Caco-2 (cell line): ENCODE data around the gene GMNN. TPM values are rescaled to one million over a fixed set of nuclear protein-coding genes. Genes with fewer than 3 reads are reported as not detected.

ENCODE experiments used
- BruUV-seq: library from RNA; stranded (reverse); fragments of 400-500 nt; replicated peaks from 2 replicates; lab custom pipeline; 2021; lab: Mats Ljungman, UMichigan
- CTCF ChIA-PET: fragments of 300-600 bp; sonication (Branson Sonifier 250); formaldehyde crosslinking; loops from one replicate; lab custom pipeline; 2022; ENCODE audit warnings: antibody characterized with exemption; lab: Charles Lee
- POLR2A ChIA-PET: fragments of 300-600 bp; sonication (Branson Sonifier 250); formaldehyde crosslinking; loops from one replicate; lab custom pipeline; 2022; ENCODE audit warnings: antibody characterized with exemption; lab: Charles Lee
- DNase-seq, 2 experiments: peaks; one replicate each; pipeline versions ENCODE4 v3.0.0 to v3.0.0-alpha.2; 2020 to 2022
- H3K27me3 ChIP-seq: replicated peaks from 2 replicates; pipeline ENCODE4 v1.6.0; 2011; ENCODE audit warnings: low read length; ENCODE audit not compliant: control insufficient read depth, insufficient read depth
- H3K36me3 ChIP-seq: 2 replicates; pipeline ENCODE4 v1.5.1; 2011; ENCODE audit warnings: low read length; ENCODE audit not compliant: control insufficient read depth, insufficient read depth
- H3K4me1 ChIP-seq: fragments of 250-450 bp; sonication (Bioruptor Pico); 2 replicates; pipeline ENCODE4 v1.5.1; 2020; ENCODE audit warnings: mild to moderate bottlenecking
- H3K4me3 ChIP-seq: 2 replicates; pipeline ENCODE4 v1.5.1; 2011; ENCODE audit warnings: low read depth, mild to moderate bottlenecking, control low read depth, low read length
- H3K9me3 ChIP-seq: fragments of 250-450 bp; sonication (Bioruptor Pico); 2 replicates; pipeline ENCODE4 v1.5.1; 2020; ENCODE audit warnings: mild to moderate bottlenecking, moderate library complexity
- H3K27ac Mint-ChIP-seq: one replicate; pipeline ENCODE4 v1.8.0; 2022; ENCODE audit warnings: mixed read lengths; ENCODE audit not compliant: unreplicated experiment
- H3K27me3 Mint-ChIP-seq: one replicate; pipeline ENCODE4 v1.8.0; 2022; ENCODE audit warnings: mixed read lengths; ENCODE audit not compliant: insufficient read depth, unreplicated experiment
- H3K36me3 Mint-ChIP-seq: one replicate; pipeline ENCODE4 v1.8.0; 2022; ENCODE audit warnings: mild to moderate bottlenecking, mixed read lengths; ENCODE audit not compliant: insufficient read depth, unreplicated experiment
- H3K4me1 Mint-ChIP-seq: one replicate; pipeline ENCODE4 v1.8.0; 2022; ENCODE audit warnings: low read depth, mixed read lengths; ENCODE audit not compliant: unreplicated experiment
- H3K4me3 Mint-ChIP-seq: one replicate; pipeline ENCODE4 v1.8.0; 2022; ENCODE audit warnings: mild to moderate bottlenecking, moderate library complexity, mixed read lengths; ENCODE audit not compliant: unreplicated experiment
- H3K9me3 Mint-ChIP-seq: one replicate; pipeline ENCODE4 v1.8.0; 2022; ENCODE audit warnings: mixed read lengths; ENCODE audit not compliant: unreplicated experiment
- CTCF ChIP-seq, 2 experiments: fragments of 200-600 bp in 1 of 2; IDR thresholded peaks; 1 replicate in 1 of 2; 2 replicates in 1 of 2; pipeline versions ENCODE4 v1.5.1 to v1.8.0; 2011 to 2022; ENCODE audit warnings: antibody characterized with exemption in 1 of 2, control low read depth in 1 of 2, inconsistent platforms in 1 of 2, low read depth in 1 of 2, low read length in 1 of 2, mild to moderate bottlenecking in 1 of 2, moderate library complexity in 1 of 2; ENCODE audit not compliant: insufficient read depth in 1 of 2, severe bottlenecking in 1 of 2, unreplicated experiment in 1 of 2
- intact Hi-C: fragments of 100-400 bp; cut with micrococcal nuclease; formaldehyde crosslinking; loops from one replicate; pipeline ENCODE4 v1.10.0; 2022; ENCODE audit not compliant: unreplicated experiment
- total RNA-seq: library from RNA; stranded (reverse); gene quantifications from 2 replicates; pipeline ENCODE4 v1.2.3, GENCODE V29; 2022

Gene GMNN
- total RNA-seq, 1 experiment from 2014 or later: 66.5 TPM

- Mint-ChIP-seq H3K36me3 (no peaks in the 10 kb centered on the region), H3K27ac (no peak overlapping the region), H3K9me3 (no peaks in the 10 kb centered on the region), H3K27me3 (no peaks in the 10 kb centered on the region), H3K4me1 (peaks cover 6% of the 10 kb centered on the region), H3K4me3 (no peak overlapping the region)
- Histone ChIP-seq H3K4me3 (no peak overlapping the region), H3K9me3 (no peaks in the 10 kb centered on the region), H3K4me1 (peaks cover 8% of the 10 kb centered on the region; the same call in 1 of the 2 replicates), H3K36me3 (no peaks in the 10 kb centered on the region), H3K27me3 (no peaks in the 10 kb centered on the region)
- TF ChIP-seq CTCF (IDR thresholded peaks at IDR 0.05; ENCODE audit: insufficient read depth in 1 of 2, low read depth in 1 of 2, low read length in 1 of 2, severe bottlenecking in 1 of 2, unreplicated experiment in 1 of 2): no peak
- no peak for DNase-seq
- BruUV-seq: no TSS peak
- intact Hi-C loops: no loop called here
- ChIA-PET CTCF (no interaction called here), POLR2A (no interaction called here)
Measured at GRCh38 chr6:24827162-24827561, 52.4 kb downstream of the GMNN start.

- ChIA-PET CTCF (interaction anchor here (0.5 kb wide), 1 partner anchor 83 kb away, joined by 3 read pairs; no protein-coding TSS in a partner anchor), POLR2A (no interaction called here)
- no peaks in the 10 kb centered on the region for H3K36me3 ChIP-seq
Measured at GRCh38 chr6:24827970-24828369, 53.2 kb downstream of the GMNN start.

GRCh38 chr6:24829657-24830056 is 54.9 kb downstream of the GMNN start:
- TF ChIP-seq CTCF (IDR thresholded peaks at IDR 0.05; ENCODE audit: insufficient read depth in 1 of 2, low read depth in 1 of 2, low read length in 1 of 2, severe bottlenecking in 1 of 2, unreplicated experiment in 1 of 2): no peak
- no peaks in the 10 kb centered on the region for H3K9me3 ChIP-seq
- no peaks in the 10 kb centered on the region for H3K27me3 ChIP-seq
- POLR2A ChIA-PET: no interaction called here
- CTCF ChIA-PET: no interaction called here
- Mint-ChIP-seq H3K4me1 (no peaks in the 10 kb centered on the region), H3K27ac (no peak overlapping the region), H3K4me3 (no peak overlapping the region), H3K9me3 (no peaks in the 10 kb centered on the region), H3K27me3 (no peaks in the 10 kb centered on the region), H3K36me3 (no peaks in the 10 kb centered on the region)
- DNase-seq: no peak
- intact Hi-C loops: no loop called here
- no peaks in the 10 kb centered on the region for H3K36me3 ChIP-seq
- H3K4me3 ChIP-seq: no peak overlapping the region
- no TSS peak for BruUV-seq
- H3K4me1 ChIP-seq: peaks cover under 1% of the 10 kb centered on the region; the same call in 1 of the 2 replicates

More at GRCh38 chr6:24827970-24828369, 53.2 kb downstream of the GMNN start:
- Histone ChIP-seq H3K9me3 (no peaks in the 10 kb centered on the region), H3K4me1 (peaks cover 8% of the 10 kb centered on the region; the same call in 1 of the 2 replicates), H3K27me3 (no peaks in the 10 kb centered on the region), H3K4me3 (no peak overlapping the region)
- no TSS peak for BruUV-seq
- TF ChIP-seq CTCF (IDR thresholded peaks at IDR 0.05; ENCODE audit: insufficient read depth in 1 of 2, low read depth in 1 of 2, low read length in 1 of 2, severe bottlenecking in 1 of 2, unreplicated experiment in 1 of 2): no peak
- Mint-ChIP-seq H3K36me3 (no peaks in the 10 kb centered on the region), H3K4me1 (peaks cover 6% of the 10 kb centered on the region), H3K9me3 (no peaks in the 10 kb centered on the region), H3K4me3 (no peak overlapping the region), H3K27ac (no peak overlapping the region), H3K27me3 (no peaks in the 10 kb centered on the region)
- intact Hi-C loops: no loop called here
- DNase-seq: no peak
